Ammon's horn (tissue), 1 donor: ENCODE results near the gene PCYT1A.
"Not testable (repeated sequence)": the region's sequence is repeated elsewhere in the genome, so short reads cannot be mapped to it uniquely, and the experiment has no call there.

Experiments
- DNase-seq: peaks from one replicate; pipeline ENCODE4 v3.0.0-alpha.2; 2016; ENCODE audit warnings: low spot score

PCYT1A gene

GRCh38 chr3:196214783-196215441 lies 72.6 kb downstream of the PCYT1A start:
- no peak for DNase-seq

GRCh38 chr3:196210673-196211556 lies 76.6 kb downstream of the PCYT1A start, which contains the start of gene ZDHHC19:
TSS of gene ZDHHC19 (minus strand) at chr3:196211400. CDS start at chr3:196211315, 85 bp downstream.
- no peak for DNase-seq

DNA sequence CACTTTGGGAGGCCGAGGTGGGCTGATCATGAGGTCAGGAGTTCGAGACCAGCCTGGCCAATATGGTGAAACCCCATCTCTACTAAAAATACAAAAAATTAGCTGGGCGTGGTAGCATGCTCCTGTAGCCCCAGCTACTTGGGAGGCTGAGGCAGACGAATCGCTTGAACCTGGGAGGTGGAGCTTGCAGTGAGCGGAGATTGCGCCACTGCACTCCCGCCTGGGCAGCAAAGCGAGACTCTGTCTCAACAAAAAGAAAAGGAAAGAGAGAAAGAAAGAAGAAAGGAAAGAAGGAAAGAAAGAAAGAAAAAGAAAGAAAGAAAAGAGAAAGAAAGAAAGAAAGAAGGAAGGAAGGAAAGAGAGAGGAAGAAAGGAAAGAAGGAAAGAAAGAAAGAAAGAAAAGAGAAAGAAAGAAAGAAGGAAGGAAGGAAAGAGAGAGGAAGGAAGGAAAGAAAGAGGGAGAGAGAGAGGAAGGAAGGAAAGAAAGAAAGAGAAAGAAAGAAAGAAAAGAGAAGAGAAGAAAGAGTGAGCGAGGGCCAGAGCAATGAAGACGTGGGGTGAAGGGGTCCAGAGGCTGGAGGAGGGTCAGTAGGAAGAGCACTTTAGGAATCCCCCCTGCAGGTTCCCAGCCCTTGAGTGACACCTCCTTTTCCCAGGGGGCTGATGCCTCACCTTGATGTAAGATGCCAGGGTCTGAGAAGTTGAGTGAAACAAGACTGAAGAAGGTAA lies 77.4 kb downstream of the PCYT1A start:
- not testable (repeated sequence) for DNase-seq

- DNase-seq, result no peak
Observed at GRCh38 chr3:196208942-196209695, 78.4 kb downstream of the PCYT1A start.

DNA sequence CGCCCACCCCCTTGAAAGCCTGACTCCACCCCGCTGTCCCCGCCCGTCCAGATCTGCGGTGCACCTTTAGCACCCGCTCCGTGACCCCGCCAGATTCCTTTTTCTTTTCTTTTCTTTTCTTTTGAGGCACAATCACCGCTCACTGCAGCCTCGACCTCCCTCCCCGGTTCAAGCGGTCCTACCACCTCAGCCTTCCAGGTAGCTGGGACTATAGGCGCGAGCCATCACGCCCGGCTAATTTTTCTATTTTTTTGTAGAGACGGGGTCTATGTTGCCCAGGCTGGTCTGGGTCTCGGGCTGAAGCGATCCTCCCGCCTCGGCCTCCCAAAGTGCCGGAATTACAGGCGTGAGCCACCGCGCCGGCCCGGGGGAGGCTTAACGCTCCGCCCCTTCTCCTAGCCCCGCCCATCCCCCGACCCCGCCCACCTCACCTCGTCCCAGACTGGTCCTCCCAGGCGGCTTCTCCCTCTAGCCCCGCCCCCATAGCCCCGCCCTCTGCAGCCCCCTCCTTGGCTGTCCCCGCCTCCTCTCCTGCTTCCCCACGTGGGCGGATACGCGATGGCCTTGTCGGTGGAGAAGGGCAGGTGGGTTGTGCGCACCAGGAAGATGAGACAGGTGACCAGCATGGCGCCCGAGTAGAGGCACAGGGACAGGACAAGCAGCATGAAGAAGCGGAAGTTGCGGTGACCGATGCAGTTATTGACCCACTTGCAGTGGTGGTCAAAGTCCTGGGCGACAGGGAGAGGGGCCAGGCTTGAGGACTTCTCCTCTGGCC lies 79.5 kb downstream of the PCYT1A start:
- DNase-seq, result no peak

- no peak for DNase-seq
Observed at GRCh38 chr3:196207159-196207832, 80.2 kb downstream of the PCYT1A start.

DNA sequence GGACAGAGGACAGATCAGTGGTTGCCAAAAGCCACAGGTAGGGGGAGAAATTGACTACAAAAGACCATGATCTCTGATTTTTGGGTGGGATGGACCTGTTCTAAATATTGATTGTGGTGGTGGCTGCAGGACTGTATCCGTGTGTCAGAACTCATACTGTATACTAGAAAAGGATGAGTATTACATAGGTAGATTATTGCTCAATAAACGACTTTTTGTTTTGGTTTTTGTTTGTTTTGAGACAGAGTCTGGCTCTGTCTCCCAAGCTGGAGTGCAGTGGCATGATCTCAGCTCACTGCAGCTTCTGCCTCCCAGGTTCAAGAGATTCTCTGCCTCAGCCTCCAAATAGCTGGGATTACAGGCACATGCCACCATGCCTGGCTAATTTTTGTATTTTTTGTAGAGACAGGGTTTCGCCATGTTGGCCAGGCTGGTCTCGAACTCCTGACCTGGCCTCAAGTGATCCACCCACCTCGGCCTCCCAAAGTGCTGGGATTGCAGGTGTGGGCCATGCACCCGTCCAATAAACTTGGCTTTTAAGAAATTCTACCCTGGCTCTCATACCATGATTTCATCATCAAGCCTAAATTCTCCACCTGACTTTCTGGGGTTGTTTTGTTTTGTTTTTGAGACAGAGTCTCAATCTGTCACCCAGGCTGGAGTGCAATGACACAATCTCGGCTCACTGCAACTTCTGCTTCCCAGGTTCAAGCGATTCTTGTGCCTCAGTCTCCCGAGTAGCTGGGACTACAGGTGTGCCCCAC lies 81.9 kb downstream of the PCYT1A start:
- not testable (repeated sequence) for DNase-seq

DNA sequence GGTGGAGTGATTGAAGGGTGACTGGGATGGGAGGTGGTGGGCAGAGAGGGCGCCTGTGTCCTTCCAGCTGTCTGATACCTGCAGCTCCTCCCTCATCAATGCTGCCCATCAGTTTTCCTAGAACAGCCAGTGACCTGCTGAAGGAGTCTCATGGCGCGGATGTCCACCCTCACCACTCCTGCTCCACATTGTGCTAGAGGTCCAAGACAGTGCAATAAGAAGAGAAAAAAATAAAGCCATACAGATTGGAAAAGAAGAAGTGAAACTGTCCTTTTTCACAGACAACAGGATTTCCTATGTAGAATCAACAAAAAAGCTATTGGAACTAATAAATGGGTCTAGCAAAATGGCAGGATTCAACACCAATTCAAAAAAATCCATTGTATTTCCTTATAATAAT lies 83.7 kb downstream of the PCYT1A start:
- no peak for DNase-seq

DNA sequence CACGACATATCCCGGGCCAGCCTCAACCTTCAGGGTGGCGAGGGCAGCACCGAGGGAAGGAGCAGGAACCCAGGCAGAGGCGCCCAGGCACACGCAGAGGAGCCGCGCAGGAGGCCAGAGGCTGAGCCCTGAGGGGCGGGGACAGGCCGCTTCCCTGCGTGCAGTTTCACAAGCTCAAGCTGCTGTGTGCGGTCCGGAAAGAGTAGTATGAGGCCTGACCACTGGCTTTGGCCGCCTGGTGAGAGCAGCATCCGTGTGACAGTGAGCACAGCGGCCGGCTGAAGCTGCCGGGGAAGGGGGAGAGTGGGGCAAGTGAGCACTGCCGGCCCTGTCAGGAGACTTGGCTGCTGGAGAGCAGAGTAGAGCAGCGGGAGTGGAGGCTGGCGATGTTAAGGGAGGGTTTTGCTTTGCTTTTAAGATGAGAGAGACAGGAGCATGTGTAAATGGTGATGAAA lies 85.0 kb downstream of the PCYT1A start:
- DNase-seq, result peak; percentile 65

DNA sequence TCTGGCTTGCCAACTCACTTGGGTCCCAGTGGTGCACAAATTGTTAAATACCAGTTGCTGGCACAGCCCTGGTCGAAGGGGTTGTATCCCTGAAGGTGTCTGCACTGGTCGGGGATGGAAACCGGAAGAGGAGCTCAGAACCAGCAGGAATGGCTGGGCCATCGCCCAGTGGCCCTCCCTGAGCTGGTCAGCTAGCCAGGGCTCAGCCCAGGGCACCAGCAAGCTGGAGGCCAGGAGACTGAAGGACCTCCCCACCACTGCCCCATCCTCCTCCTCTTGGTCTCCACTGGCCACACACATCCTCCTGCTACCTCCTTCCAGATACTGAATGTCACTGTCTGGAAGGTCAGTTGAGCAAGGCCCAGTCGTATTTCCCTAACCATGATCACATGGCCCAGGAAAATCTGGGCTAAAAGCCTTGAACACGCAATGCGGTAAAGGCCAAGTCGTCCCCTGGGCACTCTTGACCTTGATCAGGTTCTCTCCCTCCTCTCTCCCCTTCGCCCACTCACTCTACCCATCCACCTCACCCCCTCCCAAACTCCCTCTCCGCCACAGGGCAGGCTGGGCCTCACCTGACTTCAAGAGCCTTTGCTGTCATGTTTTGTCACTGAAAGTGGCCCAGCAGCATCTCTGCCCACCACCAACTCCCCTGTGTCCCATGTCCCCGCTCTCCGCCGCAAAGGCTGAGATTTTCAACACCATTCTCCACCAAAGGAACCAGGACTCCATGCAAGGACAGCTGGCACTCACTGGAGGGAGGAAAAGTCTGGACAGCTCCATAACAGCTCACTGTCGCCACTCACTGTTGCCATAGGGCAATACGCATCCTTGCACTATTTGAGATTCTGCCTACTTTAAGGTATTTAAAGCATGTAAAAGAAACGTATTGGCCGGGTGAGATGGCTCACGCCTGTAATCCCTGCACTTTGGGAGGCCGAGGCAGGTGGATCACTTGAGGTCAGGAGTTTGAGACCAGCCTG lies 88.5 kb downstream of the PCYT1A start:
- no peak for DNase-seq

GRCh38 chr3:196198081-196198675 lies 89.3 kb downstream of the PCYT1A start:
- no peak for DNase-seq

- DNase-seq, result no peak
Observed at GRCh38 chr3:196197524-196197923, 90.0 kb downstream of the PCYT1A start.

DNA sequence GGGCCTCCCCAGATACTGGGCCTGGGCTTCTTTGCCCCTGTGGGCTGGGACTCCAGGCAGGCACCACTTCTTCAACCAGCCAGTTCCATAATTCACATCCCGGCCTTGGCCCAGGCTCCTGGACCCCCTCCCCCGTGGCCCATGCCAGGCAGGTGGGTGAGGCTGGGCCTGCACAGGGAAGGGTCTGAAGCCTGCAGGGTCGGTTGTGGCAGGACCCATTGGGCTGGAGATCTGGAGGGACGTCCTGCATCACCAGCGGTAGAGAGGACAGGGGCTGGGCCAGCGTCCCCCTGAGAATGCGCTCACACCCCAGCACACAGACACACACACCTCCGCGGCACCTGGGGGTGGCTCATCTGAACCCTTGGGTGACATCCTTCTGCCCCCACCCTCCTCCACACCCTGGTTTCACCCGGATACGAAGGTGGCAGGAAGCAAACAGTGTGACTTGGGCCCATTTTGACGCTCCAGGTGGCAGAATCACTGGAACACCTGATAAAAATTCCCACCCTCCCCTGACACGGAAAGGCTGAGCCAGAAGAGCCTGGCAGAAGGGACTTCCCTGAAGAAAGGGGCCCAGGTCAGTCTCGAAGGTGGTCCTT lies 91.8 kb downstream of the PCYT1A start:
- DNase-seq, result no peak

DNA sequence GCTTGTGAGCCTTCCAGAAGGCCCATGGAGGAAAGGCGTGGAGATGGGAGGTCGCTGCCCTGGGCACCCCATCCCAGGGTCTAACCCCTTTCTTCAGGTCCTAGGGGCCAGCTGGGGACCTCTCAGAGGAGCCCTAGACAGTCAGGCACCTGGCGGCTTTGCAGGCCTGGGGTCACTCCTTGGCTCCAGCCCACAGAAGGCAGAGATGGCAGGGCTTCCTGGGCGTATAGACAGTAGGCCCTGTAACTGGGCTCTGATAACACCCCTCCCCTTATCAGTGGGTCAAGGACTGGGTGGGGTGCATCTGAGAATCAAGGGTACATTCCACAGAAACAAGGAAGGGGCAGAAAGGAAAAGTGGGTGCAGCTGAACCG lies 93.0 kb downstream of the PCYT1A start:
- no peak for DNase-seq

- DNase-seq, result no peak
Observed at GRCh38 chr3:196193736-196194541, 93.6 kb downstream of the PCYT1A start.

DNA sequence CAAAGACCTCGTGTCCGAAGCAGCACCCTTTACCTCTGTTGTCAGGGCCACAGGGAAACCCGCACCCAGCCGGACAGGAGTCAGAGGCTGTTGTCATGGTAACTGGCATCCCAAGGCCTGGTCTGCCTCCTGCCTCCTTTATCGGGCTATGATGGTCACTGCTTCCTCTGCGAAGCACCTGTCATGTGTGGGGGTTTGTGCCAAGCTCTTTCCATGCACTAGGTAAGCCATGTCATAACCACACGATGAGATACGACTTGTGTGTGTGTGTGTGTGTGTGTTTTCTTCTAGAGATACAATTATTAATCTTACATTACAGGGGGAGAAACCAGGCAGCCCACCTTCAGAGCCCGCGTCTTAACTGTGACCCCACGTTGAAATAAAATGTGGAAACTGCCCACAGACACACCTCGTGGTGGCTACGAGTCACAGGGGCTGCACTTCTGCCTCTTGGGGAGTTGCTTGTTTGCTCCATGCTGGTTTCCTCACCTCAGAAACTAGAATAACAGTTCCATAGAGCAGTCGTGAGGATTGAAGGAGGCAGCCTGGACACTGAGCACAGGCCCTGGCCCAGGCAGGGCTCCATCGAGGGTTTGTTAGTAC lies 94.3 kb downstream of the PCYT1A start:
- DNase-seq, result no peak
